Thoracic aorta (tissue), 2 donors: Measurements from ENCODE around the gene FIBCD1. TPM values are rescaled to one million over a fixed set of nuclear protein-coding genes. Genes with fewer than 3 reads are reported as not detected.

Source experiments
- ATAC-seq: fragments of 150-250 bp; one replicate; pipeline ENCODE4 v1.8.0; 2017; ENCODE audit warnings: low read depth; ENCODE audit not compliant: insufficient number of reproducible peaks, low FRiP score
- DNase-seq: peaks from one replicate; pipeline ENCODE4 v3.0.0-alpha.2; 2020; ENCODE audit warnings: low spot score
- H3K27ac ChIP-seq, 2 donors: fragments of 200-600 bp; sonication (generic); 1 replicate in 1 of 2; 2 replicates in 1 of 2; pipeline ENCODE4 v1.5.1; 2016; ENCODE audit warnings: mild to moderate bottlenecking in 2 of 2, moderate library complexity in 2 of 2
- H3K27me3 ChIP-seq: fragments of 200-600 bp; sonication (generic); replicated peaks from 2 replicates; pipeline ENCODE4 v1.6.0; 2016; ENCODE audit warnings: mild to moderate bottlenecking; ENCODE audit not compliant: insufficient read depth
- H3K36me3 ChIP-seq: fragments of 200-600 bp; sonication (generic); one replicate; pipeline ENCODE4 v1.5.1; 2016
- H3K4me1 ChIP-seq, 2 donors: fragments of 200-600 bp; sonication (generic); 1 replicate in 1 of 2; 2 replicates in 1 of 2; pipeline versions ENCODE4 v1.5.1 to v1.6.0; 2016; ENCODE audit warnings: low read depth in 2 of 2, mild to moderate bottlenecking in 1 of 2; ENCODE audit not compliant: control insufficient read depth in 1 of 2
- H3K4me3 ChIP-seq: fragments of 200-600 bp; sonication (generic); 2 replicates; pipeline ENCODE4 v1.5.1; 2016; ENCODE audit warnings: mild to moderate bottlenecking
- H3K9me3 ChIP-seq: fragments of 200-600 bp; sonication (generic); 2 replicates; pipeline ENCODE4 v1.5.1; 2016
- CTCF ChIP-seq: fragments of 200-600 bp; sonication (generic); IDR thresholded peaks from one replicate; pipeline ENCODE4 v1.5.1; 2019; ENCODE audit warnings: antibody characterized with exemption
- total RNA-seq, 2 donors: library from RNA; depleted of rRNA; stranded (reverse); fragments of >200 nt; gene quantifications; one replicate each; pipeline versions ENCODE4 v1.1.0 to v1.2.3, GENCODE V29; 2016

Gene FIBCD1
- total RNA-seq, 2 donors from 2014 or later: not detected

GRCh38 chr9:130903194-130904069 lies 35.6 kb downstream of the FIBCD1 start:
- H3K36me3 ChIP-seq: no peaks in the 10 kb centered on the region
- DNase-seq: no peak
- H3K4me3 ChIP-seq: no peak overlapping the region
- no peaks in the 10 kb centered on the region for H3K9me3 ChIP-seq
- TF ChIP-seq CTCF: no peak
- no peak for ATAC-seq
- no peaks in the 10 kb centered on the region for H3K4me1 ChIP-seq
- no peak overlapping the region for H3K27ac ChIP-seq
- peaks cover 8% of the 10 kb centered on the region for H3K27me3 ChIP-seq

GRCh38 chr9:130902204-130903185 lies 36.6 kb downstream of the FIBCD1 start:
- H3K27me3 ChIP-seq: peaks cover 8% of the 10 kb centered on the region
- no peaks in the 10 kb centered on the region for H3K9me3 ChIP-seq
- no peak overlapping the region for H3K4me3 ChIP-seq
- H3K36me3 ChIP-seq: no peaks in the 10 kb centered on the region
- H3K27ac ChIP-seq: no peak overlapping the region
- ATAC-seq (no peak), DNase-seq (no peak)
- H3K4me1 ChIP-seq: no peaks in the 10 kb centered on the region
- TF ChIP-seq CTCF: no peak

- DNase-seq: no peak
- ATAC-seq: no peak
- H3K27me3 ChIP-seq: peaks cover 8% of the 10 kb centered on the region
- H3K27ac ChIP-seq: no peak overlapping the region
- H3K36me3 ChIP-seq: no peaks in the 10 kb centered on the region
- no peak for TF ChIP-seq CTCF
- no peaks in the 10 kb centered on the region for H3K4me1 ChIP-seq
- H3K9me3 ChIP-seq: no peaks in the 10 kb centered on the region
- no peak overlapping the region for H3K4me3 ChIP-seq
Measured at GRCh38 chr9:130901498-130902203, 37.4 kb downstream of the FIBCD1 start.

GRCh38 chr9:130900701-130901497 lies 38.1 kb downstream of the FIBCD1 start:
- no peak for TF ChIP-seq CTCF
- Histone ChIP-seq H3K9me3 (no peaks in the 10 kb centered on the region), H3K27me3 (peaks cover 8% of the 10 kb centered on the region), H3K4me1 (no peaks in the 10 kb centered on the region), H3K36me3 (no peaks in the 10 kb centered on the region), H3K27ac (no peak overlapping the region), H3K4me3 (no peak overlapping the region)
- ATAC-seq (no peak), DNase-seq (no peak)
